SHP77 treated with DMSO at 0.1 percent for 48 hours (cell line): ENCODE results near the gene NEO1.
"Not testable (repeated sequence)": the region's sequence is repeated elsewhere in the genome, so short reads cannot be mapped to it uniquely, and the experiment has no call there.

Experiments used
- DNase-seq: peaks from one replicate; lab custom pipeline; 2025; lab: John Stamatoyannopoulos, UW

The NEO1 gene

DNA sequence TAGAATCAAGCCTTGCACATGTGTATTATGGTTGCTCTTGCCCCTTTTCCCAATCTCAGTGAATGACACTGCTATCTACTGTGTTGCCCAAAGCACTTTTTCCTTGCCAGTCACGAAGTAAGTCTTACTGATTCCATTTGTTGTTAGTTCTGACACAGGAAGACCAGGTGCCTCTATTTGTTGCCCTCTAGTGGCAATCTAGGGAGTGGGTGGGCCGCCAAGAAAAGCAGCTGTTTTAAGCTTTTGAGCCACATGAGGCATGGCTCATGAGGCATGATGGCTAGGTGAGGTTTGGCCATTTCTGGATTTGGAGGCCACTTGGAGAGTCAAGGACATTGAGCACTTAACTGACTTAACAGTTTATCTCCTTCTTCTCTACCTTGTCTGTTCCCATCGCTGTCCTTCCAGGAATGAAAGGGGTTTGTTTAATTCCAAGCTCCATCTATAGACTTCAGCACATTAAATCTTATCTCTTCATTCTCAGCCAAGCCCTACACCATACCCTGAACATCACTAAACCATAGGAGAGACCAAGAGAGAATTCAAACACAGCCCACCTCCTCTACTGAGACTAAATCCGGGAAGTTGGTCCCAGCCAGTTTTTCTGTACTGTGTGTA lies 213.4 kb downstream of the NEO1 start:
- DNase-seq = no peak

DNA sequence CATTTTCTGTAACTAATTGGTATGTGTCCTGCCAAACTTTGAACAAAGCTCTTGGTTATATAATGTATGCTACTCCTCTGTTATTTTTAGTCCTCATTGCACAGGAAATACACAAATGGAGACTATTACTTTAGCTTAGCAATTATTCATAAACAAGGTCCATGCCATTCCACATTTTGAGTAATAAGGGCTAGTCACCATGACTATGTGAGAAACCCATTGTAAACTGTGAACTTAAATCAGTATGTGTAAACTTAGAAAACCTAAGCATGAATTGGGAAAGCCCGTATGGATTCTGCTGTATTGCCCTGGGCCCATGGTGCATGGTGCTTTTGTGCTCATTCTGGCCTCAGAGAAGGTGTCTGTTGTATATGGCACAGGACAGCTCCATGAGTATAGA lies 216.2 kb downstream of the NEO1 start:
- DNase-seq = no peak

DNA sequence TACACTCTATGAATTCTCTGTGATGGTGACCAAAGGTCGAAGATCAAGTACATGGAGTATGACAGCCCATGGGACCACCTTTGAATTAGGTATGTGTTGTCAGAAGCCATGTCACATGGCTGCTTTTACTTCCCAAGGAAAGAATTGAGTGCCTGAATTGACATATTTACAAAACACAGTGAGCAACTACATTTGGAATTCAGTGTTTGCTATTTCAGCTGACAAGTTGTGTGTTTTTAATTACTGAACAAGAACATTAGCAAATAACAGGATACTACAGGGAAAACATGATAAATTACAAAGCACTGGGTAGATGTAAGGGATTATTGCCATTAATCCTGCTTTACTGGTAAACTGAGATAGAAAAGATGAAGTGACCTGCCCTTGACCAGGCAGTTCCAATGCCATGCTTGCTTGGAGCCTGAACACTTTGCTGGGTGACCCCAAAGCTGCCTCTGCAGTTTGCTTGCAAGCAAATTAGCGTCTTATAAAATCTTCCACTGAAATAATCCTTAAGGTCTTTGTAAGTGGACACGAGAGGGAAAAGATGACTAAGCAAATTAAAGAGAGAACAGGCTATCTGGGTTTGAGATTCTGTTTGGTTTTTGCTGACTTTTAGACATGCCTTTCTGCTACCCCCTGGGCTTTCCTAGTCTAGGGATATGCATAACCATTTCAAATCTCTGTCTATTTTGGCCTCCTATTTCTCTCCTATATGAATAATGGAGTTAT lies 218.3 kb downstream of the NEO1 start:
- DNase-seq = no peak

DNA sequence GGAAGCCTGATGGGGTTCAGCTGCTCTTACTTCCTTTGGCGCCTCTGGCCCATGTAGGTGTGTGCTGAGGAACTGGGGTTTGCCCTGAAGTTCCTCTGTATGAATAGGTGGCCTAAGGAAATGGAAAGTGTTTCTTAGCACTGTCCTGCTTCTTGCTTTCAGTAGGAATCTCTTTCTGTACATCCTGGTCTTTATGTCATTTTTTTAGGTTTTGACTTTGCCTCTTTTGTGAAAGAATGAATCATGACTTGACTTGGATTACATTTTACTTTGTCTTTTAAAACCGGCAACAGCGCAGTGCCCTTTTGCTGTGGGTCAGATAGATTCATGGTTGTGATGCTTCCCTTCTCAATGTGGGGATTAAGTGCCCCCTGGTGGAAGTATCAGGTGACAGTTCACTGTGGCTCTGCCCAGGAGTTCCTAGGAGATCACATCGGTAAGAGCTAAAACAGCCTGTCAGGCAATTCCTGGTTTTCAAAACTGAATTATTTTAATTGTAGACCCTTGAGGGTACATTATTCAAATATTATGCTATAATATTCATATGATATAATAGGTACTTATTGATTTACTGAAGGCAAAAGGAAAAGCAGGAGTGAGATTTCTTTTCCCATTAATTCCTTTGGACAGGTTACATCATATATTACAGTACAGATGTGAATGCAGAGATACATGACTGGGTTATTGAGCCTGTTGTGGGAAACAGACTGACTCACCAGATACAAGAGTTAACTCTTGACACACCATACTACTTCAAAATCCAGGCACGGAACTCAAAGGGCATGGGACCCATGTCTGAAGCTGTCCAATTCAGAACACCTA lies 221.1 kb downstream of the NEO1 start:
- DNase-seq = no peak

DNA sequence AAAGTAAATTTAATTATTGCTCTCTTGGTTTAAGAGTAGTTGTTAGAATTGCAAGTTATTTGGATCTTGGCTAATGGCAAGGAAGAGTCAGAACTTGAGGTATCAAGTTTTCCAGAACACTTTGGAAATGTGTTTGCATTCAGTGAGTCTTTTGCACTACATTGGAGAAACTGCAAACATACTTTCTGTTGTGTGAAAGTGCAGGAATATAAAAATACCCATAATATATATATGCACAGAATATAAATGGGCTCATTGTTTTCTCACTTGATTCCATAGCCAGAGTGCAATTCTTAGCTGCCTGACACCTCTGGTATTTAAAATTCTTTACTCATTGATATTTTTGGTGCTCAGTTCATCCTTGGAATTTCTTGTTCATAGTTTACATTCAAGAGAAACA lies 223.6 kb downstream of the NEO1 start:
- no peak for DNase-seq

DNA sequence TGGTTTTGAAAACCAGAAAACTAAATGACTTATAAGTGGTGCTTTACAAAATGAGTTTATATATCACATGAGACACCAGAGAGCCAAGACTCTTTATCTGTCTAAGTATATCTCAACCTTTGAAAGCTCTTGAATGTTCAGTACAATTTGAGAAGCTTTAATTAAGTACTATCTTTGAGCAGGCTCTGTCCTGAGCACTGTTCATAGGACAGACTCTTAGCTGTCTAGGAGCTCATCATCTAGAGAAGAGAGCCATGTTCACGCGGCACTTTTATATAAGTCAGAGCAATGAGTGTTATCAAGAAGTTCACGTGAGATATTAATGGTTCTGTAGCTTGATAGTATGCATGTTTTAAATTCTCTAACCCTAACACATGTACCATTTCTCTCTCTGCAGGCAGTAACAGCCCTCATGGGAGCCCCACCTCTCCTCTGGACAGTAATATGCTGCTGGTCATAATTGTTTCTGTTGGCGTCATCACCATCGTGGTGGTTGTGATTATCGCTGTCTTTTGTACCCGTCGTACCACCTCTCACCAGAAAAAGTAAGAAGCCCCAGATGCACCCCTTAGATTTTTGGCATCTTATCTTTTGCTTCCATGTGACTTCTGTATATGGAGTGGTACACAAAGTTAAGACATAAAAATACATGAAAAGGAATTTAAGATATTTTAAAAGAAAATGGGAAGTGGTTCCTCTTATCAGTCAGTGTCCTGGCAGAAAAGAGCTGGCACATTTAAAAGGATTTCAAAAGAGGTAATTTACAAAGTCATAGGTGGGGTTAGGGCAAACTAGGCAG lies 230.5 kb downstream of the NEO1 start:
- DNase-seq = no peak

DNA sequence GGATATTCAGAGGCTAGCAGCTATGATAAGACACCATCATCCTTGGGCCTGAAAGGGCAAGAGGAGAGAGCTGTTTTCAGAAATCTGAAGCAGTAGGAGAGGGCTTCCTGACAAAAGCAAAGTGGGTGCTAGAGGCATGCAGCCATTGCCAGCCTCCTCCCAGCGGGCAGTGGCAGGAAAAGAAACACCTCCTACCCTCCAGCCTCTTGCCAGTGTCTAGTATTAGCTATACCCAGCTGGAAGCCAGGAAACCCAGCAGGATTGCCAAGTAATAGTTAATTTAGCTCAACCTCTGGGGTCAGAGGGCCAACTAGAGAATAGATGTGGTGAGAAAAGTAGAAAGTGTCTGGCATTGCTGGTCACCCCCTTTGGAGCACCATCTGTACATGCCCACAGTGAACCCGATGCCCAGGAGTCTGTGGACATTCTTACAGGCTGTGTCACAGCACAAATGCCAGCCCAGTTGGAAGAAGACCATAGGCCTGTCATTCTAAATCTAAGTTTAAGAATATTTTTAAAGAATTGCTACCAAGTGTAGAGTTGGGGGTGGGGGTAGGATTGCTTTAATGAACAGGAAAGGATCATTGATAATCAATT lies 231.2 kb downstream of the NEO1 start:
- DNase-seq = no peak

DNA sequence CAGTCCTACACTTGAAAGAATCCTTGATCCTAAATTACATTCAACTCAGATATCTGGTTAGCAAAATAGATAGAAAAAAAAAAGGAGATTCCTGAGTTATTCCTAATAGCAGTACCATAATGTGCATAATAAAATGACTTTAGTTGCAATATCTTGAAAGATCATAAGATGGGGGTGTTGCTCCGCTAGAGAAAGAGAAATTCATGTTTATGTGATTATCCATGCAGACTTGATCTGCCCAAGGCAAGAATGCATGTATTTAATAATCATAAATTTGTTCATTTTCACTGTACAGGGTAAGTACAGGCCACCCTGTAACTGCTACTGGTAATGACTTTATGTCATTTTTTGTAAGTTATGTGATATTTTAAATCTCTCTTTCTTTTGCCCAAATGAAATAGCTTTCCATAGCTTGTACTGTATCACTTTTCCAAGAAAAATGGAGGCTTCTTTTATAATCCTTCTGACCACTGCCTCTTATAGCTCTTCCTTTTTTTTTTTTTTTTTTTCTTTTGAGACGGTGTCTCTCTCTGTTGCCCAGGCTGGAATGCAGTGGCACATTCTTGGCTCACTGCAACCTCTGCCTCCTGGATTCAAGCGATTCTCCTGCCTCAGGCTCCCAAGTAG lies 231.9 kb downstream of the NEO1 start:
- DNase-seq = no peak

DNA sequence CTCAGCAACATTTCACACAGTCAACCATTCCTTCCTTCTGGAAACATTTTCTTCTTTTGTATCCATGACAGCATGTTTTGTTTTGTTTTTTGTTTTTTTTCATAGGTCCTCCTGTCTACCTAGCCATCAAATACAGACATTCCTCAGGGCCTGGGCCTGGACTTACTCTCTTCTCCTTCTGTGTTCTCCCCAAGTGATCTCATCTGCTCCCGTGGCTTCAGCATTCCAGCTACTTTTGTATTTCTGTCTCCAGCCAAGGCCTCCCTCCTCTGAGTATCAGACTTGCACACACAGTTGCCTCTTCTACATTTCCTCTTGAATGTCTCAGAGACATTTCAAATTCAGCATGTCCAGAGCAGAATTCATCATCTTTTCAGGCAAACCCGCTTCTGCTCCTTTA lies 234.0 kb downstream of the NEO1 start:
- DNase-seq = no peak

DNA sequence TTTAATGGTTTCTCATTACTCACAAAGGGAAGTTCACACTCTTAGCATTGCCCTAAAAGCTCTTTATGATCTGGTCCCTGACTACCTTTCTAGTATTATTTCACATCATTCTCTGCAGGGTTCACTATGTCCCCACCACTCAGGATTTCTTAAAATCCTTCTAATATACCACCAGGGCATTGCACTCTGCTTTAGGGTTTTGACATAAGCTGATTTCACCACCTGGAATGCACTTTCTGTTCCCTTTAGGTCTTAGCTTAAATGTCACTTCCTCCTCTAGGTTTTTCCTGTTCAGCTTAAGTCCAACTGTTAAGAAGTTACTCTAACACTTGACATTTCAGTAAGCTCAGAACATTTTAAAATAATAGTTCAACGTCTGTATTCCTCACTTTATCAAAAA lies 234.8 kb downstream of the NEO1 start:
- DNase-seq = no peak

DNA sequence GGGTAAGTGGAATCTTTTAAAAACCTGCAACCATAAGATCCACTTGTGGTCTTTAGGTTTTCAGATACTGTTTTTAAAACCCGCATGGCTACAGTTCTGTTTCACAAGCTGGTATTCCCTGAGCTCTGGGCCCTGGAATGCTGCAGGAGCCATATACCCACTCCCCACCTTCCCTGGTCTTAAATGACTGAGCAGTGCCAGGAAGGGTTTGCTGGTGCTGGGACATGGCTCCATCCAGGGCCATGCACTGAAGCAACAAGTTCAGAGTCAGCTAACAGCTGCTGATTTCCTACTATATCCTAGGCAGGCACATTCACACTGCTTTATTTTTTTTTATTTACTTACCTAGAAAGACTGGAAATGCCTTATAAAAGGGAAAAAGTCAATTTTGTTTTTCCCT lies 239.2 kb downstream of the NEO1 start:
- no peak for DNase-seq

DNA sequence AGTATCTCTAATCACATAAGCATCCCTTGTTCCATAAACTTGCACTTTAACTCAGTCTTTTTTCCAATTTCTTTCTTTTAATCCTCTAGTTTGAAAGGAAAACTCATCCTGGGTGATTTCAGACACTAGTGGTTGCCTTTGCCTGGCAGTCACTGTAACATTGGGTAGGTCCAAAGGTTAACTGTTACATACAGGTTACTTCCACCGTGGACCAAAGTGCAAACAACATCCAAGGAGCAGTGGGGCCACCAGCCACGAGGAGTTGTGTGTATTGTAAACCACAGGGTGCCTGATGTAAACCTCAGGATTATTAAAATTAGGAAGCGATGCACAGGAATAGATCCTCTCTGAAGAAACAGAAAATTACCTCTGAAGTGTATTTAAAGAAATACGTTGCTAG lies 241.5 kb downstream of the NEO1 start:
- no peak for DNase-seq

DNA sequence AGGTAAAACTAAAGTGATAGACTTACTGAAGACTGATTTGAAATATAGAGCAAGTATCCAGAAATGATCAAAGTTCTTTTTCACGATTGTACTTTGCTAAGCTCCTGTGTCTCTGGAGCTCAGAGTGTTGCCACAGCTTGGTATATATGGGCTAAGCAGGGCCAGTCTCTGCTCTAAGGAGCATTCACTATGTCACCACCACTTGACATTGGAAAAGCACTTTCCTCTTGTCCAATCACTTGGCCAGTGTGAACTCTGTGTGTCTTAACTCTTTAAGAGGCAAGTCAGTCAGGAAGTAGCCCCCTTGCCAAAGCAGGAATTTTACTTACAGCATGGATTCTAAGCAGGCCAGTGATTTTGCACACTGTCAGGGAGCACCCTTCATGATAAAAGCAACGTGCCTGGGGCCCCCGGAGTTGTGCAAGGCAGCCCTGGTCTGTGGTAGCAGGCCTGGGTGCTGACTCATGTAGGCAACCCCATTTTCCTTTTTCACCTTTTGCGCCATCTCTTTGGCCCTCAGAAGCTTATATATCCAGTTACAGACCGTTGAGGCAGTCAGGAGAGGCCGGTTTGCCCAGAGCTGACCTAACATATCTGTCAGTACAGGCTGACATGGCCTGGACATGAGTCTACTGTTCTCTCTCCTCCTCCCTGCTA lies 243.5 kb downstream of the NEO1 start:
- DNase-seq = no peak

DNA sequence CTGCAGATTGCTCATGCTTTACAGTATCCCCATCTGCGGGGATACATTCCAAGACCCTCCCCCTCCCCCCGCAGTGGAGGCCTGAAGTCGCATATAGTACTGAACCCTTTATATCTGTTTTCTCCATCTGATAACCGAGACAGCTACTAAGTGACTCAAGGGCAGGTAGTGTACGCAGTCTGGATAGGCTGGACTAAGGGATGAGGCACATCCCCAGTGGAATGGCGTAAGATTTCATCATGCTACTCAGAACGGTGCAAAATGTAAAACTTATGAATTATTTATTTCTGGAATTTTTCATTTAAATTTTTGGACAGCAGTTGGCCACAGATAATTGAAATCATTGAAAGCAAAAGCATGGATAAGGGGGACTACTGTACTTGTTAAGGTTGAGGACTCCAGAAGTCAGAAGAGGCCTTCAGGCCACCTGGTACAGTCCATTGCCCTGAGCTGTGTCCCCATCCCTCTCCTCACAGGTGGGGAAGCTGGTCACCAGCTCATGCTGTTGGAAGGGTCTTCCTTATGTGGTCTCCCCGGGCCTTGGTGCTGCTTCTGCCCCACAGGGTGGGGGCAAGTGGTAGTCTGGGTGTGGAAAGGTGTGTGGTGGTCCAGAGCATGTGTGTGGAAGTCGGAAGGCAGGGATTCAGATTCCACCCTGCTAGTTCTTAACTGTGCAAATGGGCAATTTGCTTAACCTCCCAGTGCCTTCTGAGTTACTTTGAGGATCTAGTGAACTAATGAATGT lies 244.5 kb downstream of the NEO1 start:
- no peak for DNase-seq

DNA sequence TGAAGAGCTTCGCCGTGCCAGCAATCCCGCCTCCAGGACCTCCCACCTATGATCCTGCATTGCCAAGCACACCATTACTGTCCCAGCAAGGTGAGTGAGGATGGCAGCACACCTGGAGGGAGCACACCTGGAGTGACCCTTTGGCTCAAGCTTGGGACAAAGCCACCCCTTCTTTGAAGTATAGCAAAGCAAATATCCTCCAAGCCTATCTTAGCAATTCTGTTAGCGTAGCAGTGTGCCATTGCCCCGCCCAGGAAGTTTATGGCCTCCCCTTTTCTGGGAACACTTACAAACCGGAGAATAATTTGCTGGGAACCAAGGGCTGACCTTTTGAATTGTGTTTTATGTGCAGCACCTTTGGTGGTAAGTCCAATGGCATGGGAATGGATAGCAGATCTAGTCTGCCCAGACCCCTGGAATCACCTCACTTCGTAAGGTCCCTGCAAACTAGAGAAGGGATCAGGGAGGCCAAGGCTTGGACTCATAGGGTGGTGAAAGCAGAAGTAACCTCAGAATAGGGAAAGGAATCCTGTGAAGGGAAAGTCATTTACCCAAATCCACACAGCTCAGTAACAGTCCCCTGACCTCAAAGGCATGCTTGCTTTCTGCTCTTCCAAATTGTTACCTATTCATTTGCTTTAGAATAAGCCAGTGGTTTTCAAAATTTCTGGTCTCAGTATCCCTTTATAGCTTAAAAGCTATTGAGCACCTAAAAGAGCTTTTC lies 246.4 kb downstream of the NEO1 start:
- no peak for DNase-seq

DNA sequence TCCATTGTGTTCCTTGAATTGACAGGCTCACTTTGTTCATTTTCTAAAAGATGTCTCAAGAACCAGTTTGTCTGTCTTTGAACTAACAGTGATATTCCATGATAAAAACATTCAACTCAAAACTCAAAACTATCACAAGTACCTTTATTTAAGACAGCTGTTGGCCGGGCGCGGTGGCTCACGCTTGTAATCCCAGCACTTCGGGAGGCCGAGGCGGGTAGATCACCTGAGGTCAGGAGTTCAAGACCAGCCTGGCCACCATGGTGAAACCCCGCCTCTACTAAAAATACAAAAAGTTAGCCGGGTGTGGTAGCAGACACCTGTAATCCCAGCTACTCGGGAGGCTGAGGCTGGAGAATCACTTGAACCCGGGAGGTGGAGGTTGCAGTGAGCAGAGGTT lies 248.0 kb downstream of the NEO1 start:
- DNase-seq = not testable (repeated sequence)

DNA sequence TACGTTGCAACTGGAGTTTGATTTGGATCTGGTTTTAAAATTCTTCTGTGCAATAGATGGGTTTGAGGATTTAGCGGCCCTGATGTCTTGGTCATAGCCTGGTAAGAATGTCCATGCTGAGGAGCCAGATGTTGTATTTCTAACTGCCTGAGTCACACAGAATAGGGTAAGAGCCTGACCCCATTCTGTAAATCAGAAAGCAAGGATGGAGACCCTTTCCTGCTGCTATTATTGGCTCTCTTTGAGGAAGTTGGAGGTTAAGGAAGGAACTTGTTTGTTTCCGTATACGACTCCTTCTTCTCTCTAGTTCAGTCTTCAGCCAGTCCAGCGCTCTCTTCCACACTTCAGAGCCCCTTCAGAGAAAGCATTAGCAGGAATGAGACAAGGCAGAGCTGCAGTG lies 251.4 kb downstream of the NEO1 start:
- no peak for DNase-seq

DNA sequence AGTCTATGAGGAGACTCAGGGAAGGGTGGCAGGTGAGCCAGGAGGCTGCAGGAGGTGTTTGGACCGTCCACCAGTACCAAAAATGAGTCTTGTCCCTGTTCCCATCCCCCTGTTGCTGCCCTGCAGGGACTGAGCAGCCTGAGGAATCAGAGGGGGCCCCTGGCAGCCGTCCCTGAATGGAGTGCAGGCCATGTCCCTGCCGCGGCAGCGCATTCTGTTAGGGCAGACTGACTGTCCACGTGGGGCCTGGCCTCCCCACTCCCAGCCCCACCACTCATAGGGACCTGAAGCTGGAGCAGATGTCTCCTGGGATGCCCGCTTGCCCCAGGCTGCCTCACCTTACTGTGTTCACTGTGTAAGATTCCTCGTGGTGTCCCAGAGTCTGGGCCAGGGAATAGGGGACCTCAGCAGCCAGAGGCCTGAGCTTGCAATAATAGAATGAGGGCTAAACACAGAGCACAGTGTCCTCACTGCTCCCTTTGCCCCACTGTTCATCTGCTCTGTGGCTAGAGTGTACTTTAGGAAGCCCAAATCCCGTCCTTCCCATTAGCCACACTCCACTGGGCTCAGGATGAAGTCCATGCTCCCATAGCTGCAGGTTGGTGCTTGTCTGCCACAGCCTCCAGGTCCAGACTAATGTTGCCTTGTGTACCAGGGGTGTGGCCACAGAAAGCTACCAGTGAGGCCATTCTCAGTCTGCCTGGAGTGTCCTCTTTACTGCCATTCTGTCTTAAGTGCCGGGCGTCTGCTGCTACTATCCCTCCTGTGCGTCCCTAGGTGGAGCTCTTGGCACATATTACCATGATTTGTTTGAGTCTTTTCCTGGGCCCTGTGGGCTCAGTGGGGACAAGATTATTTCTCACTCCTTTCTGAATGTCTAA lies 253.3 kb downstream of the NEO1 start:
- DNase-seq = peak; percentile 52

DNA sequence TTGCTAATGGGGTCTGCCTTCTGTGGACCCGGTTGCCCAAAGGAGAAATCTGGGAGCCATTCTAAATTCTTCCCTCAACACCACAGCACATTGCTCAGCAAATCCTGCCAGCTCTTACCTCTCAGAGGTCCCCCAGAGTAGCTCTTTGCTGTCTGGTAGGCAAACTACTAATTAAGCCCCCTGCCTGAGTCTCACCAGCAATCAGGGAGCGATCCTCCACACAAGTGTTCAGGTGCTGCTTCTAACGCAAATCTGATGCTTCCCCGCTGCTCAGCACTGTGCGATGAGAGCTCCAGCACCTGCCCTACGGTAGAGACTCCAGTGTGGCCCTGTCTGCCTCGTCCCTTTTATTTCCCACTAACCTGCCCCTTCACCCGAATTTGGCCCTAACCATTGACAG lies 256.0 kb downstream of the NEO1 start:
- no peak for DNase-seq
